ENCODE results near the gene WIPF3. TPM values are rescaled to one million over a fixed set of nuclear protein-coding genes. Genes with fewer than 3 reads are reported as not detected.

Gene WIPF3
- total RNA-seq, 1 donor from 2014 or later: not detected

DNA sequence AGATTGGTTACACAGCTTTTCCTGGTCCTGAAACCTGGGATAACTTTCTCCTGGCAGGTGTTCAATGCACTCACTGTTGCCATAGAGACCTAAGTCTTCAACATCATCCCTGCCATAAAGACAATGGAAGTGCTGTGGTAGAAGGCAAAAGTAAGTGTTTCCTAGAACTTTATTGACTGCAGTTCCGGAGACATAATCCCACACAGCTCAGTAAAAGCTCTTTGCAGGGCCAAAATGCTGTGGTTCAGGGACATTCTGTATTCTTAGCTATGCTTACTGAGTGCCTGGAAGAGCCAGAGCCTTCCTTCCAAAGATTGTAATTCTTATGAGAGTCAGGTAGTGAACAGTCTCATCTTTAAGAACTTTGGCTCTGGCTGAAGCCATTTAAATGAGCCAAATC is 5.3 kb downstream of the WIPF3 start:
- no peak for DNase-seq (ENCODE audit: low spot score)
- no peak overlapping the region for H3K27ac Mint-ChIP-seq
- no peaks in the 10 kb centered on the region for H3K36me3 Mint-ChIP-seq (ENCODE audit: low read depth)
- peaks cover 2% of the 10 kb centered on the region for H3K4me1 Mint-ChIP-seq (ENCODE audit: low read depth)
- peaks cover 47% of the 10 kb centered on the region for H3K27me3 Mint-ChIP-seq (ENCODE audit: low read depth)
- intact Hi-C loops (cut with micrococcal nuclease): no loop called here
- H3K9me3 Mint-ChIP-seq: no peaks in the 10 kb centered on the region
- no peak overlapping the region for H3K4me3 Mint-ChIP-seq (ENCODE audit: low read depth)

DNA sequence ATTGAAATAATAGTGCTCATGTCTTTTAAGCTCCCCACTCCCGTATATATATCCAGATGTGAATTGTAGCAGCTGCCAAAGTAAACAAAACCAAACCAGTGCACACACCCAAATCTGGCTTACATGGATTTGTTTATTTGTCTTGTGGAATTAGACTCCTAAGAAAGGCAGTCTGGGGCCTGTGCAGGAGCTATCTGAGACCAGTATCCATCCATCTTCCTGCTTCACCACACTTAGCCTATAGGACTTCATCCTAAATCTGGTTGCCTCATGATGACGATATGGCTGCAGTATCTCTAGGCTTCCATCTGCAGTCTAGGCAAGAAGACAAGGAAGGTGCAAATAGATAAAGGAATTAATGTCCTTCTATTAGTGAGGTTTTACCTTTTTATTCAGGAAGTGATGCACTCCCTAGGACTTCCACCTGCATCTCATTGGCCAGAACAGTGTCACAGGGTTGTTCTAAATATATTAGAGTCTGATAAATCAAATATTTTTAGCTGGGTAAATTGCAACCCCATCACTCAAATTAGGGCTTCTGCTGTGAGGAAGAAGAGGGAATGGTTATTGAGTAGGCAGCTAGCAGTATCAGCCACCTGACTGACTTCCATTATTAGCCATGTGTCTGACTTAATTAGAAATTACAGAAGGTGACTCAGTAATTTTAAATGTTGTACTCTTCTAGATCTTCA is 6.0 kb downstream of the WIPF3 start:
- H3K36me3 Mint-ChIP-seq (ENCODE audit: low read depth): no peaks in the 10 kb centered on the region
- H3K27ac Mint-ChIP-seq: no peak overlapping the region
- H3K4me3 Mint-ChIP-seq (ENCODE audit: low read depth): no peak overlapping the region
- no peaks in the 10 kb centered on the region for H3K9me3 Mint-ChIP-seq
- H3K4me1 Mint-ChIP-seq (ENCODE audit: low read depth): peaks cover 2% of the 10 kb centered on the region
- no peak for DNase-seq (ENCODE audit: low spot score)
- intact Hi-C loops (cut with micrococcal nuclease): no loop called here
- H3K27me3 Mint-ChIP-seq (ENCODE audit: low read depth): peaks cover 45% of the 10 kb centered on the region

DNA sequence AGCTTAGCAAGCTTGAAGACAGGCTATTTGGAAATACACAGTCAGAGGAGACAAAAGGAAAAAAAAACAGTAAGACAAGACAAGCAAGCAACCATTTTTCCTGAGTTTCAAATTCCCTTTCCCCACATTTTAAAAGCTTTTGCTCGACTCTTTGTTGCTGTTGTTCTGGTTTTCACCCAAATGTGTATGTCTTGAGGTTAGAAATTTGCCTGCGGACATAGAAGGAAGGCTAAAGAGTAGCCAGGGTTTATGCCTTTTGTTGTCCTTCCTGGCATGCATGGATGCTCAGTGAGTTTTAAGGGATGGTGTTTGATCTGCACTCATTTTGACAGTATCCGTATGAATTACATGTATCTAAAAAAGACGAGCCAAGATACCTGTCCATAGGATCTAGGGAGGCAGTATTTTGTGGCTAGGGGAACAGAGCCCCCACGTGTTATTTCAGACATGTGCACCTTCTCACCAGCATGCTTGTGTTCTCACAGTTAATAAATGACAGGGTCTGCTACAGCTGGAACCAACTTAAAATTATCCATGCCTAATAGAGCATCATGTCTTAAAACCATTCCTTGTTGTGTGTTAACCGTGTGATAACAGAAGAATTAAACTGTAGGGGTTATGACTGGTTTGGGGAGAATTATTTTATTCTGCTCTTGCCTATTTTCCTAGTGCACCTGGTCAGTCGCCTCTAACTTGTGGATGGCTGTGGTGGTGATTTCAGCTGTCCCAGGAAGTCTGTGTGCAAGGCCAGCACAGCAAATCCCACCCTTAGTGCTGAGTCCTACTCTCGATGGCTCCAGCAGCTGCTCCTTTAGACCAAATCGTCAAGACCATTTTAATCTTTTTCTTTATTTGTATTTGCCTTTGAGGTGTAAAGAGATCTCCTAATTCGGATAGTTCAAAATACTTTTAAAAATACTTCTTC is 9.1 kb downstream of the WIPF3 start:
- intact Hi-C loops (cut with micrococcal nuclease): no loop called here
- no peaks in the 10 kb centered on the region for H3K4me1 Mint-ChIP-seq (ENCODE audit: low read depth)
- no peaks in the 10 kb centered on the region for H3K36me3 Mint-ChIP-seq (ENCODE audit: low read depth)

DNA sequence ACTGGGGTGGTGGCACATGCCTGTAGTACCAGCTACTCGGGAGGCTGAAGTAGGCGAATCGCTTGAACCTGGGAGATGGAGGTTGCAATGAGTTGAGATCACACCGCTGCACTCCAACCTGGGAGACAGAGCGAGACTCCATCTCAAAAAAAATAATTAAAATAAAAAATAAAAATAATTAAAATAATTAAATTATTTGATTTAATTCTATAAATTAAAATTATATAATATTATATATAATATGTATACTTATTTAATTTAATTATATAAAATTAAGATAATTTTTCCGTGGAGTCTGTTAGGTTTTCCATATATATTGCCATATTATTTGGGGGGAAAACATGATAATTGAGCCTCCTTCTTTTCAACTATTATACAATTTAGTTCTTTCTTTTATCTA is 12.0 kb downstream of the WIPF3 start:
- Mint-ChIP-seq H3K4me1 (ENCODE audit: low read depth) (no peaks in the 10 kb centered on the region), H3K27me3 (ENCODE audit: low read depth) (peaks cover 37% of the 10 kb centered on the region), H3K27ac (no peak overlapping the region), H3K4me3 (ENCODE audit: low read depth) (no peak overlapping the region), H3K9me3 (no peaks in the 10 kb centered on the region), H3K36me3 (ENCODE audit: low read depth) (no peaks in the 10 kb centered on the region)
- intact Hi-C loops (cut with micrococcal nuclease): no loop called here
- DNase-seq (ENCODE audit: low spot score): no peak

More for the DNA sequence above, 9.1 kb downstream of the WIPF3 start:
- Mint-ChIP-seq H3K4me3 (ENCODE audit: low read depth) (no peak overlapping the region), H3K9me3 (no peaks in the 10 kb centered on the region), H3K27ac (no peak overlapping the region), H3K27me3 (ENCODE audit: low read depth) (peaks cover 35% of the 10 kb centered on the region)
- DNase-seq (ENCODE audit: low spot score): no peak

DNA sequence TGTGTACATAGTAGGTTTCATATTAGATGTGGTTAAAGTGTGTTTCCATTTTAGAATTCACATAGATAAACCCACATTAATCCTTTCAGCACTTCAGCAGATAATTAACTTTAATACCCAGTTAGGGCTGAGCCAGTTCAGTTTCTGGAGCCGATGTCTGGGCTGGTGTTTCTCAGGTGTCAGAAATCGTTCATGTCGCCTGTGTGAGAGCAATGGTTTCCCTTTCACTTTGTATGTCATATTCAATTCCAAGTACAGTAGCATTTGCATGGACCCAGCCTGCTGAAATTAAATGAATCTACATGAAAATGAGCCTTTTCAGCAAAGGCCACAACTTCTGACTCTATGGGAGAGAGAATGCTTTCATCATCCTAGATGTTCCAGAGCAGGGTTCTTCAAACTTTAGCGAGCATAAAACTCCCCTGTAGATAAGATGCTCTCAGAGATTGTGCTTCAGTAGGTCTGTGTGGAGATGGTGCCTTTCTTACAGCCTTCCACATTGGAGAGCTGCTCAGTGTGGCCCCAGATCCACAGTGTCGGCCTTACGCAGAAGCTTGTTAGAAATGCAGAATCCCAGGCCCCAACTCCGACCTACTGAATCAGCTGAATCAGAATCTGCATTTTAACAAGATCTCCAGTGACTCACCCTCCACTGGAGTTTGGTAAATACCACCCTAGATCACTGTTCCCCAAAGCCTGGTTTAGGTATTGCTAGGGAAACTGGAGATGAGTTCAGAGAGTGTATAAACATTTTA is 19.6 kb downstream of the WIPF3 start:
- Mint-ChIP-seq H3K36me3 (ENCODE audit: low read depth) (no peaks in the 10 kb centered on the region), H3K9me3 (no peaks in the 10 kb centered on the region), H3K4me3 (ENCODE audit: low read depth) (no peak overlapping the region), H3K4me1 (ENCODE audit: low read depth) (peaks cover 4% of the 10 kb centered on the region), H3K27ac (no peak overlapping the region), H3K27me3 (ENCODE audit: low read depth) (peaks cover 10% of the 10 kb centered on the region)
- intact Hi-C loops (cut with micrococcal nuclease): no loop called here
- no peak for DNase-seq (ENCODE audit: low spot score)

DNA sequence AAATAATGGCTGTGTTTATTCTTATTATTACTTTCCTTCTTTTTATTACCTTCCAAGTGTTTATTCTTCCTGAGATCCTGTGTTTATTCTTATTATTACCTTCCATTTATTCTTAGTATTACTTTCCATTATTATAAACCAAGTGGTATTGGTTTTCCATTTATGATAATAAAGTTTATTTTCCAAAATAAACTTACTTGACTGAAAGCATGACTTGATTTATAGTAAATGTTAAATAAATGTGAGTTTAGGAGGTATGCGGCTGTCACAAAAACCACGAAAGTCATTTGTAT is 20.2 kb downstream of the WIPF3 start:
- Mint-ChIP-seq H3K27ac (no peak overlapping the region), H3K36me3 (ENCODE audit: low read depth) (no peaks in the 10 kb centered on the region), H3K4me1 (ENCODE audit: low read depth) (peaks cover 4% of the 10 kb centered on the region), H3K9me3 (no peaks in the 10 kb centered on the region), H3K27me3 (ENCODE audit: low read depth) (peaks cover 8% of the 10 kb centered on the region), H3K4me3 (ENCODE audit: low read depth) (no peak overlapping the region)
- intact Hi-C loops (cut with micrococcal nuclease): no loop called here
- no peak for DNase-seq (ENCODE audit: low spot score)

DNA sequence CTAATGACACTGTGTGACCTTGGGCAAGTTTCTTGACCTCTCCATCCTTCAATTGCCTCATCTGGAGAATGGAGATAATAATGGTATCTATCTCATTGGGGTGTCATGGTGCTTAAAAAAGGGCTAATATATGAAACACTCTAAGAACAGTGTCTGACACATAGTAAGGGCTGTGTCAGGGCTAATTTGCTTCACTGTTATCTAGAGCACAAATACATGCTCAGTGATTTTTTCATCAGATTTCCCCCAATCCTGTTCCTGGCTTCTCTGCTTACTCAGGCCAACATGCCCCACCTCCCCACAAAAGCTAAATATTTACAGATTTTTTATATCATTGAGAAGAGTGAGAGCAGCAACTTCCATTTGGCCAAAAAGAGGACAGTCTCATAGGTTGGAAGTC is 20.6 kb downstream of the WIPF3 start:
- peaks cover 4% of the 10 kb centered on the region for H3K4me1 Mint-ChIP-seq (ENCODE audit: low read depth)
- H3K27ac Mint-ChIP-seq: no peak overlapping the region
- H3K27me3 Mint-ChIP-seq (ENCODE audit: low read depth): peaks cover 4% of the 10 kb centered on the region
- DNase-seq (ENCODE audit: low spot score): no peak
- no peaks in the 10 kb centered on the region for H3K36me3 Mint-ChIP-seq (ENCODE audit: low read depth)
- intact Hi-C loops (cut with micrococcal nuclease): no loop called here
- H3K9me3 Mint-ChIP-seq: no peaks in the 10 kb centered on the region
- no peak overlapping the region for H3K4me3 Mint-ChIP-seq (ENCODE audit: low read depth)

DNA sequence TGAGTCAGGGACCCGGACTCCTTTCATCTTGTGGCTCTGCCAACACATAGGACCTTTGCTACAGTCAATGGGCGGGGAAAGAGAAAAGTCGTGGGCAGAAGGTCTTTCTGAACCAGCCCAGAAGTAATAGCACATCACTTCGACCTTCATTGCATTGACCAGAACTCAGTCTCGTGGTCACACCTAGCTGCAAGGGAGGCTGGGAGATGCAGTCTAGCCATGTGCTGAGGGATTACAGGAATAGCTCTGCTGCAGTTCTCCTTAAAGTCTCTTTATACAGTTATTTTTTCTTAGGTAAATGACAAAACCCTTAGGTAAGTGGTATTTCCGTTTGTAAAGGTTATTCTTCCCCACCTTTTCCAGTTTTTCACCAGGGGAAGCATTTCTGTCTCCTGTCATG is 25.4 kb downstream of the WIPF3 start:
- Mint-ChIP-seq H3K27ac (no peak overlapping the region), H3K4me1 (ENCODE audit: low read depth) (no peaks in the 10 kb centered on the region), H3K36me3 (ENCODE audit: low read depth) (no peaks in the 10 kb centered on the region), H3K27me3 (ENCODE audit: low read depth) (peaks cover 2% of the 10 kb centered on the region), H3K9me3 (no peaks in the 10 kb centered on the region), H3K4me3 (ENCODE audit: low read depth) (no peak overlapping the region)
- DNase-seq (ENCODE audit: low spot score): no peak
- intact Hi-C loops (cut with micrococcal nuclease): no loop called here

DNA sequence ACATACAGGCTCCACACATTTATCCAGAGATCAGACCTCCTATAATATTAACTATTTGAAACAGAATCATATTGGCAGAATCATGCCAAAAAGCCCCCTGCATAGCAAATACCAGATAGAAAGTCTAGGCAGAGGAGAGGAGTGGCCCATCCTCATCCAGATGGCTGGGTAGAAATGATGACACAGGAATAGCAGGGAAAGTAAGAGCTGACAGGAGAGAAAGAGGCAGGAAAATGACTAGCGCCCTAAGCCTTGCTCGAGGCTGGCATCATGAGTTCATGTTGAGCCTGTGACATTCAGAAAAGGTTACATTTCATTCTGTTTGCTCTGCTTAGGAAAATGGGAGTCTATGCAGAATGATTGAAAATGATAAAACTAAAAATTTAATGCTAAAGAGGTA is 27.6 kb downstream of the WIPF3 start:
- Mint-ChIP-seq H3K27me3 (ENCODE audit: low read depth) (peaks cover 2% of the 10 kb centered on the region), H3K9me3 (no peaks in the 10 kb centered on the region), H3K27ac (no peak overlapping the region), H3K4me3 (ENCODE audit: low read depth) (no peak overlapping the region), H3K36me3 (ENCODE audit: low read depth) (no peaks in the 10 kb centered on the region), H3K4me1 (ENCODE audit: low read depth) (no peaks in the 10 kb centered on the region)
- intact Hi-C loops (cut with micrococcal nuclease): no loop called here
- DNase-seq (ENCODE audit: low spot score): no peak

DNA sequence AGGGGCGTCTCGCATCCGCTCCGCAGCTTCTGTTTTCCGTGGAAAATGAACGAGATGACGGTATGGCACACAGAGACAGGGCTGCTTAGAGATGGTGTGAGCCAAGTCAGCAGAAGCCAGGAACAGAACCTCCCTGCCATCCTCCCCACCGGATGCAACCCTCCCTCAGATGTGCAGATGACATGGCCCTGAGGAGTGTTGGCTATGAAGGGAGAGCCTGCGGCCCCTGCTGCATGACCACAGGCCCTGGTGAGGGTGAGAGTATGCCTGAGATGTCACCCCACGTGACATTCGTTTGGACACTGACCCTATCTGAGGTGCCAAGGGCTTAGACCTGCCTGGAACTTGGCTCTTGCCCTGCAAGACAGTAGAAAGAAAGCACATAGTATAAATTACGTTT is 29.4 kb downstream of the WIPF3 start:
- Mint-ChIP-seq H3K4me1 (ENCODE audit: low read depth) (no peaks in the 10 kb centered on the region), H3K27me3 (ENCODE audit: low read depth) (peaks cover 5% of the 10 kb centered on the region), H3K27ac (no peak overlapping the region), H3K4me3 (ENCODE audit: low read depth) (no peak overlapping the region), H3K36me3 (ENCODE audit: low read depth) (no peaks in the 10 kb centered on the region), H3K9me3 (no peaks in the 10 kb centered on the region)
- no peak for DNase-seq (ENCODE audit: low spot score)
- intact Hi-C loops (cut with micrococcal nuclease): no loop called here

DNA sequence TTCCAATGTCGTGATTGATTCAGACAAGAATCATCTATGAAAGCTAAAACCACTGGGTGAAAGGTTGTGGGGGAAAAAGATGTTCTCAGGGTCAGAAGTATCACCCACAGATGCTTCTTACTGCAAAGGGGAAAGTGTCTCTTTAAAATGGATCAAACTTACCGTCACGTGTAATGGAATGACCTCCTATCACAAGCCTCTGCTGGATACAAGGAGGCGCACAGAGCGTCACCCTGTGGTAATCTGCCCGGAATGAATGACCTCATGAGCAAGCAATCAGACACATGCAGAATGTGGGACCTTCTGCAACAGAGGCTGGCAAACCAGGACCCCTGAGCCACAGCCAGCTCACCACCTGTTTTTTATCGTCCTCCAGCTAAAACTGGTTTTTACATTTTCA is 33.0 kb downstream of the WIPF3 start:
- Mint-ChIP-seq H3K9me3 (no peaks in the 10 kb centered on the region), H3K27me3 (ENCODE audit: low read depth) (peaks cover 4% of the 10 kb centered on the region), H3K36me3 (ENCODE audit: low read depth) (no peaks in the 10 kb centered on the region), H3K4me3 (ENCODE audit: low read depth) (no peak overlapping the region), H3K4me1 (ENCODE audit: low read depth) (no peaks in the 10 kb centered on the region), H3K27ac (no peak overlapping the region)
- intact Hi-C loops (cut with micrococcal nuclease): no loop called here
- DNase-seq (ENCODE audit: low spot score): no peak

DNA sequence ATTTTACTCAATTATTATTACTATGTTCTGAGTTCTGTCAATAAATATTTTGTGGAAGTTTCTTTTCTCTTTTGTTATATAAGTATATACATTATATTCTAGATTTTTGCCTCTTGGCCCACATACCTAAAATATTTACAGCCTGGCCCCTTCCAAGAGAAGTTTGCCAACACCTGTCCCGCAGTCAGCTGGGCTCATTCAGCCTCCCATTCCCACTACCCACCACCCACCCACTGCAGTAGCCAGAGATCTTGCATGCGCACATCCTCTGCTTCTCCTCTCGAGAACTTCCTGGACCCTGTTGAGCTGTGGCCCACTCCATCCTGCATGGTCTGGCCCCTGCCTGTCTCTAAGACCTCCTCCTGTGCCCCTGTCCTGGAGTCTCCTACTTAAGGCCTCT is 33.6 kb downstream of the WIPF3 start:
- no peak overlapping the region for H3K27ac Mint-ChIP-seq
- H3K27me3 Mint-ChIP-seq (ENCODE audit: low read depth): peaks cover 4% of the 10 kb centered on the region
- DNase-seq (ENCODE audit: low spot score): no peak
- H3K36me3 Mint-ChIP-seq (ENCODE audit: low read depth): no peaks in the 10 kb centered on the region
- no peaks in the 10 kb centered on the region for H3K9me3 Mint-ChIP-seq
- H3K4me1 Mint-ChIP-seq (ENCODE audit: low read depth): no peaks in the 10 kb centered on the region
- H3K4me3 Mint-ChIP-seq (ENCODE audit: low read depth): no peak overlapping the region
- intact Hi-C loops (cut with micrococcal nuclease): no loop called here

DNA sequence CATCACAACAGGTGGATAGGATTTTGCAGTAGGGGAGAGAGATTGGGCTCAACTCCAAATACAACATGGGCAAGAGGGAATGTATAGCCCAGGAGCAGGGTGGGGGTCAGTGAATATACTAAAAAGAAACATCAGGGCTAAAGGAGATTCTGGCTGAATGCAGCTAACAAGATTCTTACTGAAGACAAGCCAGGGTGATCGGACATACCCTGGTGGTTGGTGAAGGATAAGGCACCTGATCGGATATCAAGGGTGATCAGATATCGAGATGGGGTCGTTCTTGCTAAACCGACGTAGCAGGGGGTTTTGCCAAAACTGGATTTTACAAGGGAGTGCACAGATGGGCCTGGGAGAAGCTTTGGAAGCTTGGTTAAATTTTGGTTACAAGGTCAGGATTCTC is 34.4 kb downstream of the WIPF3 start:
- no peak overlapping the region for H3K27ac Mint-ChIP-seq
- peaks cover 4% of the 10 kb centered on the region for H3K27me3 Mint-ChIP-seq (ENCODE audit: low read depth)
- no peaks in the 10 kb centered on the region for H3K4me1 Mint-ChIP-seq (ENCODE audit: low read depth)
- intact Hi-C loops (cut with micrococcal nuclease): no loop called here
- no peaks in the 10 kb centered on the region for H3K9me3 Mint-ChIP-seq
- H3K4me3 Mint-ChIP-seq (ENCODE audit: low read depth): no peak overlapping the region
- DNase-seq (ENCODE audit: low spot score): no peak
- no peaks in the 10 kb centered on the region for H3K36me3 Mint-ChIP-seq (ENCODE audit: low read depth)

All from activated T-helper 2 cell treated with anti-CD3 and anti-CD28 coated beads, Interferon-gamma antibody, Interleukin-2, Interleukin-4, amounts not matched to agents 10 μg/mL and 5 μg/mL and 100 μg/mL, durations not matched to agents 14 hours and 24 hours and 36 hours (primary cell).